ENCODE data around the gene ZSWIM3.

DNA sequence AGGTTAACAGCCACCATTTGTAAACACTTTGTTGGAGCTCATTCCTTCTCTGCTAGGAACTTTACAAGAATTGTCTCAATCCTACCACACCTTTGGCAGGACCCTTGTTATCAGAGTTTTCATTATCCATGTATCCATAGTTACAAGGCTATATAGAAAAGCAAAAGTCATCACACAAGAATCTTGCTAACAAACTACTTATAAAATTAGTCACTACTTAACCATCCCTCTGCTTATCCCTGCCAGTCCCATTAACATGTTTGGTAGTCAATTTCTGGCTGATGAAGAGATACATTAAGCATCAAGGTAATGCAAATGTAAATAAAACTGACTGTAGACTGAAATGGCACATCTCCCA lies 10.4 kb downstream of the ZSWIM3 start:
- TF ChIP-seq, protein P1, sequence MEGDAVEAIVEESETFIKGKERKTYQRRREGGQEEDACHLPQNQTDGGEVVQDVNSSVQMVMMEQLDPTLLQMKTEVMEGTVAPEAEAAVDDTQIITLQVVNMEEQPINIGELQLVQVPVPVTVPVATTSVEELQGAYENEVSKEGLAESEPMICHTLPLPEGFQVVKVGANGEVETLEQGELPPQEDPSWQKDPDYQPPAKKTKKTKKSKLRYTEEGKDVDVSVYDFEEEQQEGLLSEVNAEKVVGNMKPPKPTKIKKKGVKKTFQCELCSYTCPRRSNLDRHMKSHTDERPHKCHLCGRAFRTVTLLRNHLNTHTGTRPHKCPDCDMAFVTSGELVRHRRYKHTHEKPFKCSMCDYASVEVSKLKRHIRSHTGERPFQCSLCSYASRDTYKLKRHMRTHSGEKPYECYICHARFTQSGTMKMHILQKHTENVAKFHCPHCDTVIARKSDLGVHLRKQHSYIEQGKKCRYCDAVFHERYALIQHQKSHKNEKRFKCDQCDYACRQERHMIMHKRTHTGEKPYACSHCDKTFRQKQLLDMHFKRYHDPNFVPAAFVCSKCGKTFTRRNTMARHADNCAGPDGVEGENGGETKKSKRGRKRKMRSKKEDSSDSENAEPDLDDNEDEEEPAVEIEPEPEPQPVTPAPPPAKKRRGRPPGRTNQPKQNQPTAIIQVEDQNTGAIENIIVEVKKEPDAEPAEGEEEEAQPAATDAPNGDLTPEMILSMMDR (IDR thresholded peaks at IDR 0.05), result no peak
- no peak for TF ChIP-seq POLR2A (IDR thresholded peaks at IDR 0.05)
